HEK293T (cell line): ENCODE measurements around the gene TBC1D10A.

Experiments
- ARNT ChIP-seq: fragments of 450-650 bp; IDR thresholded peaks from 2 replicates; pipeline ENCODE4 v1.6.1; 2017; ENCODE audit warnings: mild to moderate bottlenecking
- BHLHE40 ChIP-seq: fragments of 450-650 bp; IDR thresholded peaks from 2 replicates; pipeline ENCODE4 v1.6.1; 2016; ENCODE audit warnings: mild to moderate bottlenecking, moderate library complexity, borderline replicate concordance
- FOXK2 ChIP-seq: fragments of 450-650 bp; IDR thresholded peaks from 2 replicates; pipeline ENCODE4 v1.6.1; 2016; ENCODE audit warnings: mild to moderate bottlenecking
- FOXM1 ChIP-seq: fragments of 450-650 bp; IDR thresholded peaks from 2 replicates; pipeline ENCODE4 v1.6.1; 2017; ENCODE audit warnings: mild to moderate bottlenecking, borderline replicate concordance
- HDGF ChIP-seq: fragments of 450-650 bp; IDR thresholded peaks from 2 replicates; pipeline ENCODE4 v1.6.1; 2017; ENCODE audit warnings: antibody characterized with exemption, borderline replicate concordance
- PKNOX1 ChIP-seq: fragments of 450-650 bp; IDR thresholded peaks from 2 replicates; pipeline ENCODE4 v1.6.1; 2016
- SP1 ChIP-seq: fragments of 450-650 bp; IDR thresholded peaks from 2 replicates; pipeline ENCODE4 v1.6.1; 2017
- TARDBP ChIP-seq: fragments of 450-650 bp; IDR thresholded peaks from 2 replicates; pipeline ENCODE4 v1.6.1; 2016

GRCh38 chr22:30262917-30263741, 63.6 kb downstream of the TBC1D10A start:
- TF ChIP-seq ARNT (no peak), PKNOX1 (no peak), FOXK2 (no peak), SP1 (no peak), FOXM1 (no peak), HDGF (no peak), TARDBP (no peak), BHLHE40 (no peak)
